ENCODE measurements around the gene KIF23. TPM values are rescaled to one million over a fixed set of nuclear protein-coding genes. Genes with fewer than 3 reads are reported as not detected.

The KIF23 gene
- total RNA-seq, 1 experiment from 2014 or later: 74.2 TPM

GRCh38 chr15:69450968-69451695, 37.0 kb downstream of the KIF23 start:
- POLR2A ChIA-PET: interaction anchor here (1.6 to 3.5 kb wide), 2 partner anchors 12 to 17 kb away, joined by 8 to 84 read pairs; no protein-coding TSS in a partner anchor
- Mint-ChIP-seq H3K27me3 (ENCODE audit: insufficient read depth, unreplicated experiment) (no peaks in the 10 kb centered on the region), H3K36me3 (ENCODE audit: insufficient read depth, unreplicated experiment) (peaks cover 54% of the 10 kb centered on the region), H3K4me3 (ENCODE audit: unreplicated experiment) (peak overlapping the region; percentile 88), H3K27ac (ENCODE audit: unreplicated experiment) (peak overlapping the region; percentile 93), H3K4me1 (ENCODE audit: low read depth, unreplicated experiment) (peaks cover 6% of the 10 kb centered on the region), H3K9me3 (ENCODE audit: unreplicated experiment) (no peaks in the 10 kb centered on the region)
- BruUV-seq (replicated peaks): no TSS peak
- Histone ChIP-seq H3K36me3 (ENCODE audit: control insufficient read depth, insufficient read depth, low read length) (peaks cover 2% of the 10 kb centered on the region; the same call in 1 of the 2 replicates), H3K9me3 (no peaks in the 10 kb centered on the region), H3K27me3 (replicated peaks; ENCODE audit: control insufficient read depth, insufficient read depth, low read length) (no peaks in the 10 kb centered on the region), H3K4me1 (peaks cover 7% of the 10 kb centered on the region; the same call in 1 of the 2 replicates), H3K4me3 (ENCODE audit: low read depth, low read length) (peak overlapping the region; percentile 47)
- intact Hi-C loops (cut with micrococcal nuclease; ENCODE audit: unreplicated experiment): no loop called here
- no peak for DNase-seq
- TF ChIP-seq CTCF (IDR thresholded peaks at IDR 0.05; ENCODE audit: insufficient read depth in 1 of 2, low read depth in 1 of 2, low read length in 1 of 2, severe bottlenecking in 1 of 2, unreplicated experiment in 1 of 2): no peak
- CTCF ChIA-PET: interaction anchor here (1.9 kb wide), 1 partner anchor 12 kb away, joined by 28 read pairs; no protein-coding TSS in a partner anchor

- TF ChIP-seq CTCF (IDR thresholded peaks at IDR 0.05; ENCODE audit: insufficient read depth in 1 of 2, low read depth in 1 of 2, low read length in 1 of 2, severe bottlenecking in 1 of 2, unreplicated experiment in 1 of 2): no peak
- ChIA-PET POLR2A (interaction anchor here (0.6 to 3.5 kb wide), 8 partner anchors 11 to 292 kb away, joined by 3 to 84 read pairs (median 4); partner anchors contain the start of genes GLCE and KIF23), CTCF (interaction anchor here (0.6 to 1.9 kb wide), 3 partner anchors 11 to 667 kb away, joined by 3 to 28 read pairs (median 6); partner anchors contain the start of gene ANP32A)
- no peaks in the 10 kb centered on the region for H3K9me3 ChIP-seq
- Mint-ChIP-seq H3K4me1 (ENCODE audit: low read depth, unreplicated experiment) (peaks cover 6% of the 10 kb centered on the region), H3K36me3 (ENCODE audit: insufficient read depth, unreplicated experiment) (peaks cover 56% of the 10 kb centered on the region), H3K27ac (ENCODE audit: unreplicated experiment) (peak overlapping the region; percentile 93), H3K9me3 (ENCODE audit: unreplicated experiment) (no peaks in the 10 kb centered on the region), H3K27me3 (ENCODE audit: insufficient read depth, unreplicated experiment) (no peaks in the 10 kb centered on the region), H3K4me3 (ENCODE audit: unreplicated experiment) (peak overlapping the region; percentile 88)
- TSS peak; percentile 94 for BruUV-seq (replicated peaks)
- H3K4me3 ChIP-seq (ENCODE audit: low read depth, low read length): peak overlapping the region; percentile 47
- H3K4me1 ChIP-seq: peaks cover 7% of the 10 kb centered on the region; the same call in 1 of the 2 replicates
- no peaks in the 10 kb centered on the region for H3K27me3 ChIP-seq (replicated peaks; ENCODE audit: control insufficient read depth, insufficient read depth, low read length)
- intact Hi-C loops (cut with micrococcal nuclease; ENCODE audit: unreplicated experiment): loop anchor here (1.0 to 2.0 kb wide), 2 partner anchors 10 to 37 kb away; partner anchors contain the start of gene KIF23
- H3K36me3 ChIP-seq (ENCODE audit: control insufficient read depth, insufficient read depth, low read length): peaks cover 3% of the 10 kb centered on the region; the same call in 1 of the 2 replicates
- peak in 1 of 2 experiments; percentile 45 for DNase-seq
Observed at GRCh38 chr15:69451951-69452691, 38.0 kb downstream of the KIF23 start.

Data from Caco-2 (cell line).